Thyroid gland (tissue), 4 donors: ENCODE results near the gene RGS14. TPM values are rescaled to one million over a fixed set of nuclear protein-coding genes. Genes with fewer than 3 reads are reported as not detected.
A peak's percentile ranks its signal among the peaks of the same experiment; 100 is the strongest.

Experiments
- DNase-seq, 2 donors: peaks; one replicate each; pipeline ENCODE4 v3.0.0-alpha.2; 2019
- H3K27ac ChIP-seq, 3 donors: fragments of 200-600 bp; sonication (generic); 1 replicate in 2 of 3; 2 replicates in 1 of 3; pipeline ENCODE4 v1.5.1; 2016 to 2019; ENCODE audit warnings: mild to moderate bottlenecking in 1 of 3, moderate library complexity in 1 of 3
- H3K27me3 ChIP-seq: fragments of 200-600 bp; sonication (generic); one replicate; pipeline ENCODE4 v1.5.1; 2019
- H3K36me3 ChIP-seq, 2 donors: fragments of 200-600 bp; sonication (generic); one replicate each; pipeline ENCODE4 v1.5.1; 2016 to 2019
- H3K4me1 ChIP-seq, 2 donors: fragments of 200-600 bp; sonication (generic); one replicate each; pipeline ENCODE4 v1.5.1; 2017 to 2019
- H3K4me3 ChIP-seq, 3 donors: fragments of 200-600 bp; sonication (generic); replicated peaks in 1 of 3; 1 replicate in 2 of 3; 2 replicates in 1 of 3; pipeline ENCODE4 v1.5.1; 2016; ENCODE audit warnings: mild to moderate bottlenecking in 1 of 3
- H3K9me3 ChIP-seq: fragments of 200-600 bp; sonication (generic); one replicate; pipeline ENCODE4 v1.5.1; 2017
- CTCF ChIP-seq, 6 experiments: fragments of 200-600 bp in 3 of 6; fragments of 450-650 bp in 3 of 6; sonication (generic) in 3 of 6; IDR thresholded peaks; one replicate each; pipeline ENCODE4 v1.5.1; 2016 to 2019; ENCODE audit warnings: antibody characterized with exemption in 6 of 6, mild to moderate bottlenecking in 2 of 6, inconsistent platforms in 1 of 6, moderate library complexity in 1 of 6
- POLR2A ChIP-seq, 2 donors: fragments of 450-650 bp; IDR thresholded peaks; one replicate each; pipeline ENCODE4 v1.6.1; 2017; ENCODE audit warnings: antibody characterized with exemption in 2 of 2, mild to moderate bottlenecking in 2 of 2, moderate library complexity in 1 of 2
- WGBS, 2 donors: methylation state at CpG; one replicate each; pipeline ENCODE4 v1.1.5; 2017; 5-methylcytosine and 5-hydroxymethylcytosine counted together
- intact Hi-C: fragments of 100-400 bp; cut with DNase I; formaldehyde crosslinking; loops from one replicate; pipeline ENCODE4 v1.15.1; 2023
- total RNA-seq, 4 donors: library from RNA; depleted of rRNA; stranded (reverse); fragments of >200 nt; gene quantifications; one replicate each; pipeline ENCODE4 v1.2.3, GENCODE V29; 2016

Gene RGS14
- total RNA-seq, 4 donors from 2014 or later, result 22.9 to 42.7 (median 26.7) TPM

DNA sequence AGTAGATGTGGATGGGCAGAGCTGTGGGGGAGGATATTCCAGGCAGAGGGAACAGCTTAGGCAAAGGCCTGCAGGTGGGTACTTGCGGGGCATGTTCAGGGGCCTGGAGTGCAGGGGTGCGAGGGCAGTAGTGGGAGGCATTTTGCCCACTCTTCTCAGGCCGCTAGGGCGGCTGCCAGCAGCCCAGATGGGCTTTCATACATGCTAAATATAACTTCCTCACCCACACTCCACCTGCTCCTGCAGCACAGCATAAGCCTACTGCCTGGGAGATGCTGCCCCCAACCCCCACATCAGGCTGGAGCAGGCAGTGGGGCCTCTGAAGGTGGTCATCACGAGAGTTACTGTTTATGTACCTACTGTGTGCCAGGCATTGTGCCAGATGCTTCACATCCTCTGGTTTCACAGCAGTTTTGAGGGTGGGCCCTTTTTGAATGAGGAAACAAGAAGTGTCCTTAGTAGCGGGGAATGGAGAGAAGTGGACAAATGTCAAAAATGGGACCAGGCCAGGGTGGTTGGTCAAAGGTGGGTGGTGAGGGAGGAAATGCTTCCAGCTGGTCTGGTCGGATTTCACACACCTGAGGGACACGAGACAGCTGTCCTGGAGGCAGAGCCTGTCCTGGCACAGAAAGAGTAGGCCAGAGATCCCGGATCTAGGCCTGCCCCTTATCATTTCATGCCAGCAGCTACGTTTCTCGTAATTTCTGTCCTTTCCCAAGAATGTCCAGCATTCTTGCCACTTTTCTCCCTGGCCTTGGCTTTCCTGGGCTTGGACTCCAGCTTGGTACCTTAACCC lies 12.1 kb downstream of the RGS14 start:
- H3K4me1 ChIP-seq, result peaks cover 18 to 30% of the 10 kb centered on the region in 2 donors
- H3K27ac ChIP-seq, result no peak overlapping the region
- WGBS, 2 donors, result 81 to 83% methylated on average over 9 to 10 of the region's 11 CpGs
- no peaks in the 10 kb centered on the region for H3K9me3 ChIP-seq
- H3K4me3 ChIP-seq, result no peak overlapping the region
- intact Hi-C loops, result loop anchor here (5.0 kb wide), 1 partner anchor 58 kb away; the partner anchor contains the start of gene MXD3
- H3K36me3 ChIP-seq, result no peaks in the 10 kb centered on the region
- no peaks in the 10 kb centered on the region for H3K27me3 ChIP-seq
- no peak for DNase-seq
- TF ChIP-seq CTCF (IDR thresholded peaks at IDR 0.05) (no peak), POLR2A (IDR thresholded peaks at IDR 0.05) (no peak)

GRCh38 chr5:177370488-177371119 lies 12.9 kb downstream of the RGS14 start:
- TF ChIP-seq POLR2A (IDR thresholded peaks at IDR 0.05), result no peak
- TF ChIP-seq CTCF (IDR thresholded peaks at IDR 0.05), result peak in 4 of 6 experiments; percentile 41 to 63 (median 48)
- intact Hi-C loops, result no loop called here
- H3K4me1 ChIP-seq, result peaks cover 18 to 27% of the 10 kb centered on the region in 2 donors
- H3K27me3 ChIP-seq, result no peaks in the 10 kb centered on the region
- H3K36me3 ChIP-seq, result no peaks in the 10 kb centered on the region
- H3K27ac ChIP-seq, result no peak overlapping the region
- H3K4me3 ChIP-seq, result peak overlapping the region in 1 of 3 donors; percentile 21
- H3K9me3 ChIP-seq, result no peaks in the 10 kb centered on the region
- DNase-seq, result peak; percentile 87 to 91
- WGBS, 2 donors, result 74 to 80% methylated on average over 3 to 4 of the region's 42 CpGs

DNA sequence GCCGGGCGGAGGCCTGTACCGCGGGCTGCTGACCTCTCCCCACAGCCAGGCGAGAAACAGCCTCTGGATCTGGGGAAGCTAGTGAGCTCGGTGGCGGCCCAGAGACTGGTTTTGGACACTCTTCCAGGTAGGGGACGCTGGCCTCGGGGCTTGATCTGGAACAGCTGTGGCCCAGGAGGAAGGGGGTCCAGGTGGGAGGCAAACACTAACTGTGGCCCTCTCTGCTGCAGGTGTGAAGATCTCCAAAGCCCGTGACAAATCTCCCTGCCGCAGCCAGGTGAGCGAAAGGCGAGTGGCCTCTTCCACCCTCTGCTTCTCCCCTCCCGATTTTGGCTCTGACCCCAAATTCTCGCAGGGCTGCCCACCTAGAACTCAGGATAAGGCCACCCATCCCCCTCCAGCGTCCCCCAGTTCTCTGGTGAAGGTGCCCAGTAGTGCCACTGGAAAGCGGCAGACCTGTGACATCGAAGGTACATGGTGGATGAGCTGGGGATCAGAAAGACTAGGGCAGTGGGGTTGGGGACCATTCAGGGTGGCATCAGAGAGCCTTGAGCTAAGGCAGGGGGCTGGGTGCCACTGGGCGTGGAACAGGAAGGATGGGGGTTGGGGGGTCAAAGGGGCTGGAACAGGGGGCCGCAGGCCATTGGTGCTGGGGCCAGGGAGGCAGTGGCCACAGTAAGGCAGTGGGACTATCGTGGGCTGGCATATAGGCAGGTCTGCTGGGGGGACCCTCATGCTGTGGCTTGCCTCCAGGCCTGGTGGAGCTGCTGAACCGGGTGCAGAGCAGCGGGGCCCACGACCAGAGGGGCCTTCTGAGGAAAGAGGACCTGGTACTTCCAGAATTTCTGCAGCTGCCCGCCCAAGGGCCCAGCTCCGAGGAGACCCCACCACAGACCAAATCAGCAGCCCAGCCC lies 13.7 kb downstream of the RGS14 start:
- H3K27me3 ChIP-seq, result no peaks in the 10 kb centered on the region
- no peaks in the 10 kb centered on the region for H3K9me3 ChIP-seq
- intact Hi-C loops, result no loop called here
- TF ChIP-seq CTCF (IDR thresholded peaks at IDR 0.05), result no peak
- no peak for TF ChIP-seq POLR2A (IDR thresholded peaks at IDR 0.05)
- H3K27ac ChIP-seq, result no peak overlapping the region
- H3K4me3 ChIP-seq, result peak overlapping the region in 1 of 3 donors; percentile 21
- H3K4me1 ChIP-seq, result peaks cover 13 to 20% of the 10 kb centered on the region in 2 donors
- no peaks in the 10 kb centered on the region for H3K36me3 ChIP-seq
- WGBS, 2 donors, result 61 to 71% methylated on average over 15 of the region's 26 CpGs
- no peak for DNase-seq

DNA sequence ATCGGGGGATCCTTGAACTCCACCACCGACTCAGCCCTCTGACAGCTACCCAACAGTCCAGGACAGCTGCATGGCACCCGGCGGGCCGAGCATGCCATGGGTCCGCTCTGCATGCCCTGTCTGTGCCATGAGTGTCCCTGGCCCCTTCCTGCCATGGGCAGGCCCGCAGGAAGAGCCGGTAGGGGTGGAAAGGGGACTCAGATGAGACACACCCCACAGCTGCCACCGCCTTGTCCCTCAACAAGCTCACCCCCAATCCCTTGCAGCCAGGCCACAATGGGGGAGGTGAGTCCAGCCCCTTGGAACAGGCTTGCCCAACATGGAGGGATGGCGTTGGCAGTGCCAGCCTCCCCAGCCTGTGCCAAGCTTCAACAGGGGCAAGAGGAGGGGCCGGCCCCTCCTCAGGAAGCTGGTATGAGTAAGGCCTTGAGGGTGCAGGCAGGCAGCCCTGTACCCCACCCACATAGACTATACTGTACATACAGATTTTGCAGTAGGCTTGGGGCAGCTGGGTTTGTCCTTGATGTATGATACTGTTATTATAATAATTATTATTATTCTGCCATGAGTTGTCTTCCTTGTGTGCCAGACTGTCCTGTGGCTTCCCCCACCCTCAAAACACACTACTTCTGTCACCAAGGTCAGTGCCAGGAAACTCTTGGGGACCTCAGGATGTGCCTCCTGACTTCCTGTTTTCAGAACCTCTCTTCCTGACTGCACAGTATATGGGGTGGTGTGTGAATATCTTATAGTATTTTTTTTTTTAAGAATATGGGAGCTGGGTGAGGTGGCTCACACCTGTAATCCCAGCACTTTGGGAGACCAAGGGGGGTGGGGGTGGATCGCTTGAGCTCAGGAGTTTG lies 14.5 kb downstream of the RGS14 start:
- 91 to 96% methylated on average over 5 to 6 of the region's 12 CpGs for WGBS, 2 donors
- H3K4me1 ChIP-seq, result peaks cover 9 to 17% of the 10 kb centered on the region in 2 donors
- DNase-seq, result no peak
- TF ChIP-seq POLR2A (IDR thresholded peaks at IDR 0.05) (no peak), CTCF (IDR thresholded peaks at IDR 0.05) (no peak)
- intact Hi-C loops, result no loop called here
- no peaks in the 10 kb centered on the region for H3K27me3 ChIP-seq
- no peak overlapping the region for H3K27ac ChIP-seq
- H3K36me3 ChIP-seq, result no peaks in the 10 kb centered on the region
- no peaks in the 10 kb centered on the region for H3K9me3 ChIP-seq
- H3K4me3 ChIP-seq, result no peak overlapping the region
